ENCODE data around the gene CDIP1.

CDIP1 gene

DNA sequence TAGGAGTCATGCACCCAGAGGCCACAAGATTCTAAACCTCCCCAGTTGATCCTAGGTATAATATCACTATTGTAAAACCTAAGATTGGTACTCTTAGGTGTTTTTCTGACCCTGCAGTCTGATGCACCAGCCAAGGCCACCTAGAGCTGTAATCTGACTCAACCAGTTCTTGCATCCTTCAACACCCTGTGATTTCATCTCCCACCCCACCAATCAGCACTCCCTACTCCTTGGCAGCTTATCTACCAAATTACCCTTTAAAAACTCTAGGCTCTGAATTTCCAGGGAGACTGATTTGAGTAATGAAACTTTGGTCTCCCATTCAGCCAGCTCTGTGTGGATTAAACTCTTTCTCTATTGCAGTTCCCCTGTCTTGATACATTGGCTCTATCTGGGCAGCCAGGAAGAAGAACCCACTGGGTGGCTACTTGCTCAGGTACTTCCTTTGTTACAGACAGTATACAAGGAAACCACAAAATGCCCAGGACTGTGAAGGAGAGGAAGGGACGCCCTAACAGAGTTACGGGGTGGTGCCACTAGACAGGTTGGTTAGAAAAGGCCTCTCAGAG lies 1.2 kb upstream of the CDIP1 start:
- DNase-seq (ENCODE audit: low read depth, low spot score), result no peak

- DNase-seq (ENCODE audit: low read depth, low spot score), result no peak
Measured at GRCh38 chr16:4537376-4538343, 913 bp downstream of the CDIP1 start.

DNA sequence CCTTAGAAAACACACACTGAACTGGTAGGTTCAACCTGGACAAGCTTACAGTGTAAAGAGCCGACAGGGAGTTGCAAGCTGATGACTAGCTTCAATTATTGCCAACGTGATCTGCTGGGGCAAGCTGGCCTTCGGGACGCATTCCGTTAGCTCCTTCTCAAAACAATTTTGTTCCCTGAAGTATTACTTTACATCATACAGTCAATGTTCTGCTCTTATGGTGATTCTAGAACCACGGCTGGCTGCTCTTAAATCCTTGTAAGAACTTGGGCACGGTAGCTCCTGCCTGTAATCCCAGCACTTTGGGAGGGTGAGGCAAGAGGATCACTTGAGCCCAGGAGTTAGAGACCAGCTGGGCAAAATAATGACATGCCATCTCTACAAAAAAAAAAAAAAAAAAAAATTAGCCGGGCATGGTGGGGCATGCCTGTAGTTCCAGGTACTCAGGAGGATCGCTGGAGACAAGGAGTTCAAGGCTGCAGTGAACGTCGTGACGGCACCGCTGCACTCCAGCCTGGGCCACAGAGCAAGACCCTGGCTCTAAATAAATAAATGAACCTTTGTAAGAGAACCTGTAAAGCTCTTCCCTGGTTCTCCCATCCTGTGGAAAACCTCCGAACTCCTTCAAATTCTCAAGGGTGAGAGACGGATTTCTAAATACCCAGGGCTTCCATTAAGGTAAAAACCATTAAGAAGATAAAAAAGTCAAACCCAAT lies 2.0 kb downstream of the CDIP1 start:
- DNase-seq (ENCODE audit: low read depth, low spot score), result no peak

GRCh38 chr16:4535627-4536108 lies 2.9 kb downstream of the CDIP1 start:
- no peak for DNase-seq (ENCODE audit: low read depth, low spot score)

DNA sequence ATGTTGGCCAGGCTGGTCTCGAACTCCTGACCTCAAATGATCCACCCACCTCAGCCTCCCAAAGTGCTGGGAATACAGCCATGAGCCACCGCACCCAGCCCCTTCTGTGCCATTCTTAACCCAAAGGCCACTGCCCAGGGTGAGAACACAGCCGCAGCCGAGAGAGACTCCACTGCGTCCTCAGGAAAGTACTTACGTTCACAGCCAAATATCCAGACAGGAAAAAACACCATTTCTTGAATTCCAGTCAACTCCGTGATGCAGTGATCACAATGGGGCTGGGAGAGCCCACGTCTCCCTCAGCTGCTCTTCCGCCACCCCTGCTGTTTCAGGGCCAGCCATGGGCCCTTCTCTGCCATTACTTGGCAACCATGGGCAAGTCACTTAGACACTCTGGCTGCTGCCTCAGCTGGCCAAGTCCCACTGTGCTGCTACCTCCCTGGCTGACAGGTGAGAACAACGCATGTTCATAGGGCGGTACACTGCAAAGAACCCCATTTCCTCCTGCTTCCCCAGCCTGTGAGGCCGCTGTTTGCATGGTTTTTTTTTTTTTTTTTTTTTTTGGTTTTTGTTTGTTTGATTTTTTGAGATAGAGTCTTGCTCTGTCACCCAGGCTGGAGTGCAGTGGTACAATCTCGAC lies 4.3 kb downstream of the CDIP1 start:
- DNase-seq (ENCODE audit: low read depth, low spot score), result no peak

- no peak for DNase-seq (ENCODE audit: low read depth, low spot score)
Measured at GRCh38 chr16:4533490-4533889, 5.1 kb downstream of the CDIP1 start.

GRCh38 chr16:4532238-4532637 lies 6.3 kb downstream of the CDIP1 start:
- no peak for DNase-seq (ENCODE audit: low read depth, low spot score)

GRCh38 chr16:4531811-4532210 lies 6.8 kb downstream of the CDIP1 start:
- DNase-seq (ENCODE audit: low read depth, low spot score), result no peak

DNA sequence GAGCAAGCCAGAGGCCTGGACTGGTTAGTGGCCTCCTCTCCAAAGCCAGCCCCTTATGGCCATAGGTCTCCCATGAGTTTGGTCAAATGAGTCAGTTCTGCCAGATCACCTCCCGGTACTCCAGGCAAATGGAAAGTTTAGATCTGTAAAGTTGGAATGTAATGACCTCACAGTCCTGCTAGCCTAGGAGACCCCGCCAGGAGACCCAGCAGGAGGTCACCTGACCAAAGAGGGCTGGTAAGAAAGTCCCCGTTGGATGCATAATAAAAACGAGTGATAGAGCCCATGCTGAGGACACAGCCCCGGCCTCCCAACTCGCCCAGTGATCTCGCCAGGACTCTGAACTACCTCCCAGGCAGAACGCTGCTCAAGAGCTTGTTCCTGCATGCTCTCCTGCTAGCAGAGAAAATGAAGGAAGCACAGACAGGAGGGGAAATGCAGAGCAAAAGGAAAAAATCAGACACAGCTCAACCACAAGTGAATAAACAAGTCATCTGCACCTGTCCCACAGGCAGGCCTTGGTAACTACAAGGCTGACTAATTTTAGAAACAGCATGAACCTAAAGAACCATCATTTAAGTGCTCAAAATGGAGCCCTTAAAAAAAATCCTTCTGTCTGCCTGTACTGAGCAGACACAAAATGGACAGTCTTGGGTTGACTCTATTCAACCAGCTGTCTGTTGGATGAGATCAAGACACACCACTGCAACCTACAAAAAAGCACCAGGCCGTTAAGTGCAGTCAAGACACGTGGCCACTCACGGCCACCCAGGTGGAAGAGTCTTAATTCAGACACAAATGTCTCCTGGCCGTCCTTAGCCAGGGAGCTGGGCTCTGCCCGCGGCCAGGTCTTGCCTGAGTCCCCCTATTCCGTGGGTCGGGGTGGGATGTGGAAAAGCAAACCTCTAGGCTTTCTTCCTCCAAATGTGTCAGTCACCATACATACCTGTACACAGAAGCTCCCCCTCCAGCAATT lies 9.2 kb downstream of the CDIP1 start:
- no peak for DNase-seq (ENCODE audit: low read depth, low spot score)

DNA sequence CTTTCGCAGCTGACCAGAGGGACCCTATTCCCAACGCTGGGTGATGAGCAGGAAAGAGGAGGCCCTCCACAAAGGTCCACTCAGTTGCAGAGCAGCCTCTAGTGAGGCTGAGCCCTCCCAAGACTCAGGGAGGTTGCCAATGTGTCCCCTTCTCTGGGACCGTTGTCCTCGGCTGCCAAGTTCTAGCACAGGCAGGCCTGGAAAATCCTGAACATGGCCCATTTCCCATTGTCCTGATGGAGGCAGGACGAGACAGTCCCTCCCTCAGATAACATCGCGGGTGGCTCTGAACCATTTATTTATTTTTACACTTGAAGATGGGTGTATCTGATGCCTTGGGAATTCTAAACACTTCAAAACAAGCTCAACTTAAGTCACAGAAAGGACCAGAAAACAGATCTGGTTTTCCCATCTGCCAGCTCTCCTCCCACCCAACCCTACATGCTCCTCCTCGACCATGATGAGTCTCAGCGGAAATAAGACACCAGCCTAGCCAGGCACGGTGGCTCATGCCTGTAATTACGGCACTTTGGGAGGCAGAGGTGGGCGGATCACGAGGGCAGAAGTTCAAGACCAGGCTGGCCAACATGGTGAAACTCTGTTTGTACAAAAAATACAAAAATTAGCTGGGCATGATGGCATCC lies 12.8 kb downstream of the CDIP1 start:
- DNase-seq (ENCODE audit: low read depth, low spot score), result no peak

DNA sequence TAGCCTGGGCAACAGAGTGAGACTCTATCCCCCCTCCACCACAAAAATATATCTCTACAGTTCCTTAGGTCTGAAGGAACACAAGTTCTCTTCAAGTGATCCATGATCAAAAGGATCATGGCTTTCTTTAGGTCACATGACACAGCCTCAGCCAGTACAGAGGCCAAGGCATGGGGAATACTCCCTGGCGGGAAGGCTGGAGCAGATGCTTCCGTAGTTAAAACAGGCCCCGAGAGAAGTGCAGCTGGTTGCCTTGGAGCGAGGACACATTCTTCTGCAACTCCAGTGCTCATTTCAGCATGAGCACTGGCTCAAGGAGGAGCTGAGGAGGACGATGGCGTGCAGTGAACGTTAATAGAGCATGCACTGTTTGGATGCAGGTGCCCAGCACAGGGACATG lies 13.5 kb downstream of the CDIP1 start:
- DNase-seq (ENCODE audit: low read depth, low spot score), result no peak

DNA sequence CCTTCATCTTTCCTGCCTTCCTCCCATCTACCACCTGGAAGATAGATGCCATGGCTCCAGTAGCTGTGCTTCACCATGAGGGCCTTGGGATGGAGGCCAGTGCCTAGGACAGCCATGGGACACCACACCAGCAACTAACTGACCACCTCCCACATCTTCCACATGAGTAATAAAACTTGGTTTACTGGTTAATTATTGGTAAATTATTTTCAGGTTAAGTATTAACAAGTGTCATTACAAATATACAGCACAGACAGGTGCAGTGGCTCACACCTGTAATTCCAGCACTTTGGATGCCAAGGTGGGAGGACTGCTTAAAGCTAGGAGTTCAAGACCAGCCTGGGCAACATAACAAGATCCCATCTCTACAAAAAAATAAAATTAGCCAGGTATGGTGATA lies 14.0 kb downstream of the CDIP1 start:
- DNase-seq (ENCODE audit: low read depth, low spot score), result no peak

- DNase-seq (ENCODE audit: low read depth, low spot score), result no peak
Measured at GRCh38 chr16:4523686-4524085, 14.9 kb downstream of the CDIP1 start.

DNA sequence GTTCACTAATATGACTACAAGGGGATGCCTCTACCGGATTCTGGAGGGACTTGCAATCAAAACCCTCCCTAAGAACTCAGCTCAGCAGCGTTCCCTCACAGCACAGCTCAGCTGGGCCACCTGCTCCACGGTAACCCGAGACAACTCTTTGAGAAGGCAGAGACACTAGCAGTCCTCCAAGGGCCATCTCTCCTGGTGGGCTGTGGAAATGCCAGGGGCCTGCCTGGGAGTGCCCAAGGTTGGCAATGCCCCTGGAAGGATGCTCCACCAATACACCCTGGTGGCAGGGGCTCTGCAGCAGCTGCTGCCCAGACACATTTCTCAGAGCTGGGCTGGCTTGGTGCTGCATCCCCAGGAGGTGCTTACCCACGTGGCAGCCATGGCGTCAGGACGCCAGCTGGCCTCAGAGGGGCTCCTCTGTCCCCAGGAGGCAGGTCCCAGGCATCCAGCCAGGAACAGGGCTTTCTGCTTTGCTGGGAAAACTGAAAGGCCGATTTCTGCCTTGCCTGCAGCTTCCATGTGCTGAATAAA lies 16.5 kb downstream of the CDIP1 start:
- no peak for DNase-seq (ENCODE audit: low read depth, low spot score)

DNA sequence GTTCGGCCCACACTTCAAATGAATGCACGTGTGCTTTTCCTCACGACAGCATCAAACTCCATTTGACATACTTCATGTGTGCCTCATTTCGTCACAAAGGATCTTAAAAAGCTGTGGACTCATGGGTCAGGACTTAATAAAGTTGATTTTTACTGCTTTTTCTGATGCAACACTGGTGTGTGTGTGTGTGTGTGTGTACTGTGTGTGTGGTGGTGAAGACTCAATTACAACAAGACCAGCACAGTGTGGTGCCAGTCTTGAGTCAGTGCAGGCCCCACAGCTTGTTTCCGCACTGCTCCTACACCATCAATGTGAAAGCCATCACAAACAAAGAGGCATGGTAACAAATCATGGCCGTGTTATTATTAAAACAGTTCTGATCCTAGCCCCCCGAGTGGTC lies 17.7 kb downstream of the CDIP1 start:
- no peak for DNase-seq (ENCODE audit: low read depth, low spot score)

GRCh38 chr16:4519274-4520058 lies 19.1 kb downstream of the CDIP1 start:
- no peak for DNase-seq (ENCODE audit: low read depth, low spot score)

DNA sequence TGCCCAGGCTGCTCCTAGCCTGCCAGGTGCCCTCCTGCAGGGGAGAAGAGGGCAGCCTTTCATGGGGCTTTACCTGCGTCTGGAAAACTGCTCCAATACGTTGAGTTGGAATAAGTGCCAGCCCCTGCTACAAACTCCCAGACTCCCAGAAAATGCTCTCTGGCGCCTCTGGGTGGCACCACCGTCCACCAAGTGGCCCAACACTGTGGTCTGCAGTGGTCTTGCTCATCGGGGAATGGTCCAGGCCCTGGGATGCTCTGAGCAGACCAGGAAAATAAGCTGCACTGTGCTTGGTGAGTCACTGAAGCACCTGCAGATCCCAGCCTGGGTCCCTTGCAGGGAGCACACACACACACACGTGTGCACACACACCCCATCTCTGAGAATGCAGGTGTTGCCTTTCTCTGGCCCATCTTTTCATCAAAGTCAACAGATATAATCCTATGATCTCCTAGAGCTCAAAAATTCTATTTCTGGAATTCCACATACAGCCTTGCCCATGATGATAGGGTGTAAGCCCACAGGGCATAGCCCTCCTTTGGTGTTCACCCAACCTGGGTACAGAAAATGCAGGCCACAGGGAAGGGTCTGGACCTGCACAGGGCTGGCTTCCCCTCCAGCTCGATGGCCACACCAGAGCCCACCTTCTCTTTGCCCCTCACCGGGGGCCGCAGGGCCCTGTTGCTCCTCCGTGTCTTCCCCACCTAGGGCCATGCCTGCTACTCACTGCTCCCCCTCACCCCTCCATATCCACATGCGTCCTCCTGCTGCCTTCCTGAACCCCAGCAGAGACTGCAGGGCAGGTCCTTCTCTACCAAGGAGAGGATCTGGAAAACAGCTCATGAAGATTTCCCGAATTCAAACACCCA lies 20.5 kb downstream of the CDIP1 start:
- no peak for DNase-seq (ENCODE audit: low read depth, low spot score)

DNA sequence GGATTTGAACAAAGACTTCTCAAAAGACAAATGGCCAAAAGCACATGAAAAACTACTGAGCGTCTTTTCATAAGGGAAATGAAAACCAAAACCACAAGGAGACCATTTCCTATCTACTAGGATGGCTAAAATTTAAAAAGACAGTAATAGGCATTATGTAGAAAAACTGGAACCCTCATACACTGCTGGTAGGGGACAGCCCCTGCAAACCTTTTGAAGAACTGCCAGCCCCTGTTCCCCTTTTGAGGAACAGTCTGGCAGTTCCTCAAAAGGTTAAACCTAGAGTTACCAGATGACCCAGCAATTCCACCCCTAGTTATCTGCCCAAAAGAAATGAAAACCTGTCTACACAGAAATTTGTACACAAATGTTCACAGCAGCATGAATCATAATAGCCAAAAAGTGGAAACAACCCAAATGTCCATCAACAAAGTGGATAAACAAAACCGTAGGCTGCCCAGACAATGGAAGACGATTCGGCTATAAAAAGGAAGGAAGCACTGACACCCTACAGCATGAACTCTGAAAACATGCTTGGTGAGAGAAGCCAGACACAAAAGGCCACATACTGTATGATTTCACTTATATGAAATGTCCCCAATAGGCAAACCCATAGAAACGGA lies 22.9 kb downstream of the CDIP1 start:
- no peak for DNase-seq (ENCODE audit: low read depth, low spot score)

Measured in smooth muscle cell of the brain vasculature (primary cell).